Stimulated activated CD4-positive, alpha-beta T cell treated with anti-CD3 and anti-CD28 coated beads, Interleukin-2, amount 100 ng/mL, for 24 hours (primary cell): ENCODE measurements around the gene BCL11A.
A peak's percentile ranks its signal among the peaks of the same experiment; 100 is the strongest.

Experiments
- DNase-seq, 2 donors: peaks; one replicate each; pipeline ENCODE4 v3.0.0-alpha.2; 2020

Gene BCL11A

GRCh38 chr2:60557486-60557864, 4.0 kb upstream of the BCL11A start:
- no peak for DNase-seq

- DNase-seq: no peak
Observed at GRCh38 chr2:60556576-60557485, 3.4 kb upstream of the BCL11A start.

- no peak for DNase-seq
Observed at GRCh38 chr2:60556175-60556574, 2.7 kb upstream of the BCL11A start.

GRCh38 chr2:60555783-60556139, 2.3 kb upstream of the BCL11A start:
- no peak for DNase-seq

- peak; percentile 63 to 67 for DNase-seq
Observed at GRCh38 chr2:60555066-60555782, 1.8 kb upstream of the BCL11A start.

GRCh38 chr2:60554646-60555065, 1.2 kb upstream of the BCL11A start:
- DNase-seq: no peak

GRCh38 chr2:60554074-60554645, 706 bp upstream of the BCL11A start:
- peak in 1 of 2 donors; percentile 39 for DNase-seq

GRCh38 chr2:60552851-60553494, 481 bp downstream of the BCL11A start:
- no peak for DNase-seq

- no peak for DNase-seq
Observed at GRCh38 chr2:60552078-60552850, 1.2 kb downstream of the BCL11A start.

- no peak for DNase-seq
Observed at GRCh38 chr2:60551240-60552077, 2.0 kb downstream of the BCL11A start.

- DNase-seq: no peak
Observed at GRCh38 chr2:60550984-60551239, 2.5 kb downstream of the BCL11A start.

- peak; percentile 36 to 52 for DNase-seq
Observed at GRCh38 chr2:60550178-60550983, 3.1 kb downstream of the BCL11A start.

GRCh38 chr2:60549928-60550177, 3.6 kb downstream of the BCL11A start:
- DNase-seq: no peak

GRCh38 chr2:60549238-60549927, 4.1 kb downstream of the BCL11A start:
- DNase-seq: no peak

- DNase-seq: no peak
Observed at GRCh38 chr2:60548845-60549237, 4.6 kb downstream of the BCL11A start.

GRCh38 chr2:60548311-60548710, 5.1 kb downstream of the BCL11A start:
- DNase-seq: no peak

- no peak for DNase-seq
Observed at GRCh38 chr2:60547841-60548240, 5.6 kb downstream of the BCL11A start.

GRCh38 chr2:60546756-60547420, 6.6 kb downstream of the BCL11A start:
- no peak for DNase-seq

GRCh38 chr2:60544954-60545560, 8.4 kb downstream of the BCL11A start:
- DNase-seq: no peak

- no peak for DNase-seq
Observed at GRCh38 chr2:60544062-60544461, 9.4 kb downstream of the BCL11A start.
